Immature natural killer cell (primary cell): ENCODE results near the gene CBX1. TPM values are rescaled to one million over a fixed set of nuclear protein-coding genes. Genes with fewer than 3 reads are reported as not detected.

Experiments
- DNase-seq, 3 donors: peaks; one replicate each; pipeline ENCODE4 v3.0.0; 2022; ENCODE audit warnings: mixed read lengths in 1 of 3
- H3K27ac Mint-ChIP-seq, 6 donors: one replicate each; pipeline ENCODE4 v1.8.0; 2020; ENCODE audit warnings: mixed read lengths in 6 of 6, mild to moderate bottlenecking in 5 of 6, inconsistent platforms in 4 of 6, moderate library complexity in 3 of 6
- H3K27me3 Mint-ChIP-seq, 3 donors: one replicate each; pipeline ENCODE4 v1.8.0; 2020 to 2021; ENCODE audit warnings: low read depth in 3 of 3, mild to moderate bottlenecking in 3 of 3, mixed read lengths in 3 of 3, moderate library complexity in 3 of 3, inconsistent platforms in 1 of 3
- H3K36me3 Mint-ChIP-seq, 3 donors: one replicate each; pipeline ENCODE4 v1.8.0; 2020; ENCODE audit warnings: mixed read lengths in 3 of 3, inconsistent platforms in 2 of 3, mild to moderate bottlenecking in 2 of 3
- H3K4me1 Mint-ChIP-seq, 2 donors: one replicate each; pipeline ENCODE4 v1.8.0; 2020; ENCODE audit warnings: inconsistent platforms in 2 of 2, mild to moderate bottlenecking in 2 of 2, mixed read lengths in 2 of 2, moderate library complexity in 1 of 2
- H3K4me3 Mint-ChIP-seq, 5 donors: one replicate each; pipeline ENCODE4 v1.8.0; 2020; ENCODE audit warnings: mild to moderate bottlenecking in 5 of 5, mixed read lengths in 5 of 5, inconsistent platforms in 3 of 5, moderate library complexity in 3 of 5
- H3K9me3 Mint-ChIP-seq, 6 donors: one replicate each; pipeline ENCODE4 v1.8.0; 2020; ENCODE audit warnings: mild to moderate bottlenecking in 6 of 6, mixed read lengths in 6 of 6, inconsistent platforms in 4 of 6, moderate library complexity in 3 of 6
- polyA plus RNA-seq, 3 donors: library from polyadenylated mRNA; unstranded; fragments of 300-500 nt; fragmentation: Illumina TruSeq; gene quantifications; one replicate each; pipeline ENCODE4 v1.2.3, GENCODE V29; 2021

The CBX1 gene
- 10 to 100 TPM; 19.3 to 30.0 (median 27.0) TPM for polyA plus RNA-seq

DNA sequence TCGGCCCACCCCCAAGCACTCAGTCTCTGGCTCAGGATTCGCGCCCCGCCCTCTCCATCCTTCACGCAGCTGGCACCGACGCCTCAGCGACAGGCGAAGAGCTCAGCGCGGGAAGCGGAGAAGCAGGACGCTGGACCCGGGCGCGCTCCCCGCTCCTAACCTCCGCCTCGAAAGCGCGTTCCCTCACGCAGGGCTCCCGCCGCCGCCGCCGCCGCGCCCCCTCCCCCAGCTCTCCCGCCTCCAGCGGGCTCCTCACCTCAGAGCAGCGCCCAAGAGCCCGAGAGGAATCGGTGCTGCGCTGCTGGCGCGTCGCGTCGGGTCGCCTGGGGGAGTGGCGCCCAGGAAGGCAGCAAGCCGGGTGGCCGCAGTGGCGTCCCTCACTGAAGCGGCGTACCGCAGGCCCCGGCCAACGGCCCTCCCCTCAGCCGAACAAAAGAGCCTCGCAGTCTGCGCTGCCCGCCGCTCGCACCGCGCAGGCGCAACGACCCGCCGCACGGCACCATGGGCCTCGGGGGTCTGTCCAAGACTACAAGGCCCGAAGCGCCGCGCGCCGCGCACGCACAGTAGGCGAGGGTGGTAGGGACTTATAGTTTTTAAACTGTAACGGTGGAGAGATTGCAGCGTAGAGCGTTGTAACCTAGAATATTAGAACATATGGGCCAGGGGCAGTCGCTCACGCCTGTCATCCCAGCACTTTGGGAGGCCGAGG, at the start of gene CBX1:
Gene CBX1 (minus strand): TSS at position 467 of the 709 bp plus-strand sequence. CDS start 24,474 bp downstream, outside the sequence.
- Mint-ChIP-seq H3K27me3 (peaks cover 7 to 20% (median 8%) of the 10 kb centered on the region in 3 donors), H3K4me3 (peak within 1 kb of the TSS; percentile 88 to 91 (median 89)), H3K36me3 (no peaks in the 10 kb centered on the region), H3K27ac (peak within 1 kb of the TSS; percentile 31 to 86 (median 80)), H3K4me1 (peaks cover 43 to 53% of the 10 kb centered on the region in 2 donors), H3K9me3 (peaks cover 0 to 4% (median 0%) of the 10 kb centered on the region in 6 donors)
- DNase-seq: peak; percentile 91 to 92 (median 91)

DNA sequence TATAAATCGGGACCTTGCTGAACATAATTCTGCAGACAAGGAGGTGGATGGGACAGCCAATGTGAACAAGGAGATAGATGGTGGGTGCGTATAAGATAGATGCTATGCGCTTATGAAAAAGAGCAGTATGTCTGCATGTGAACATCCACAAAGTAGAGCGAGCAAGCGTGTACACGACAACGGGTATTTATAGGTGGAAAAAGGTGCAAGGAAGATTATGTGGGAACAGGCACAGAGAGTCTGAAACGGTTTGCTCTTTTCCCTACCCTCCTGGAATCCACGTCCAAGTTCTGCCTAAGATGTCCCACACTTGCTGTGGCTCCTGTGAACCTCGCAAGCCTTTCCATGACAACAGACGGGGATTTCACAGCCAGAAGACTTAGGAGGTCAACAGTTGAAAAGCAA, 49.3 kb upstream of the CBX1 start:
- Mint-ChIP-seq H3K36me3 (peaks cover 10 to 34% (median 15%) of the 10 kb centered on the region in 3 donors), H3K4me1 (peaks cover 0 to 3% of the 10 kb centered on the region in 2 donors), H3K27me3 (peaks cover 0 to 8% (median 2%) of the 10 kb centered on the region in 3 donors), H3K9me3 (no peaks in the 10 kb centered on the region), H3K27ac (no peak overlapping the region), H3K4me3 (no peak overlapping the region)
- DNase-seq: no peak

DNA sequence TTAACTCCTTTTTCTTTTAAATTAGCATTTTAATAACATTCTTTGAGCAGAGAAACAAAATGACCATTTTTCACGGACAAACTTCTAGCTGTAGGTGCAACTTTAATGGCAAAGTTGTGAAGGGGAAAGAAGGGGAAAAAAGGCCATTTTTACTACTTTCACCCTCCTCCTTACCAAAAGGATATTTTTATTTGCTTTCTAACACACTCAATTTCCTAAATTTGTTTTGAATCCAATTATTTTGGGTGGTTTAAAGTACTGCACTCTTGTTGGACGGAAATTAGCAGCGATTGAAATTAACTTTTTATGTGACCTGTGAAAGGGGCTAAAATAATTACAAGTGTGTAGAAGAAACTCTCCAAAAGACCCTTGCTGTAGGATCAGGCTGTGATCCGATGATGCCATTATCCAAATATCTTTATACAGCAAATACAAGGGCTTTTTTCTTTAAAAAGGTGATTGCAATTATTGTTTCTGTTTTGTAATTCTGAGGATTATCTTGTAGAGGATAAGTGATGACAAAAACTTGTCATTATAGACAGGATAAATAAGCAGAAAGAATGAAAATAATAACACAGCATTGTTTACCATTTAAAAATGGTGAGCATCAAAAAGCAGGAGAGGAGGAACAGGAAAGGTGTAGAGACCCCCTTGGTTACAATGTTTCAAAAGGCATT, 48.6 kb upstream of the CBX1 start:
- Mint-ChIP-seq H3K9me3 (no peaks in the 10 kb centered on the region), H3K36me3 (peaks cover 10 to 39% (median 15%) of the 10 kb centered on the region in 3 donors), H3K4me1 (peaks cover 0 to 3% of the 10 kb centered on the region in 2 donors), H3K27ac (no peak overlapping the region), H3K27me3 (peaks cover 0 to 8% (median 5%) of the 10 kb centered on the region in 3 donors), H3K4me3 (no peak overlapping the region)
- no peak for DNase-seq

DNA sequence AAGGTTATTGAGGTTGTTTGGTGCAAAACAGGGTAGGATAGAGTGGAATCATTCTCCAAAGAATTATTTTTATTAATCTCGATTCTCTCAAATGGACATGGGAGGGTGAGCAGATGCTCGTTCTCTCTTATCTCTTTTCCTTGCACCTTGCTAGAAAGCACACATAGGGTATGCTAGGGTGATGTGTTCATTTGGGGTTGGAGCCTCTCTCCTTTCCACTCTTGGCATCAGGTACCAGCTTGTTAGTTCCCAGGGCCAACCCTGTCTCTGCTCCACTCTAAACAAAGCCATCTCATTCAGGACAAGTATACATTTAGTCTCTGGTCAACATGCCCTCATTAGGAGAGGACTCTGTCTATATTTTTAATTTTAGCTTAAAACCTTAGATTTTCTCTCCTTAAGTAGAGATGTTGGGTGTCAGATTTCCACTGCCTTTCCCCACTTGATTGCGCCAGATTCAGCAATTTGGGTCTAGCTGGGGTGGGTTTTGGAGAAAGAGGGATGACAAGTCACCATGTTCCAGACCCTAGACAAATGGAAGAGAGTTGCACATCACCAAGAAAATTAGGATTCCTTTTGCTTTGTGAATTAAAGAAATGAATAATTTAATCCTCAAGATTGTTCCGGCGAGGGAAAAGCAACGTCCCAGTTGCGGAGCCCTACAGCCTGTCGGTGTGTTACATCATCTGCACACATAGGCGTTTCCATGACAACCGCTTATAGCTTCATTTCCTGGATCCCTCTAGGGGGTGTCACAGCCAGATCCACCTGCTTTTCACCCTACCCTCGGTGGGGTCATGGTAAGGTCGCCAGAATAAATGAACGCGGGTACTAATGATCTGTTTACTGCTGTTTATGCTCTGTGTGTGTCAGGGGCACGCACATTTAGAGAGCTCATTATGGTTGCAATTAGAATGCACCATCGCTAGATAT, 47.8 kb upstream of the CBX1 start:
- Mint-ChIP-seq H3K36me3 (peaks cover 10 to 38% (median 15%) of the 10 kb centered on the region in 3 donors), H3K27ac (peak overlapping the region in 2 of 6 donors; percentile 7 to 48), H3K4me1 (peaks cover 0 to 3% of the 10 kb centered on the region in 2 donors), H3K4me3 (no peak overlapping the region), H3K27me3 (peaks cover 0 to 10% (median 6%) of the 10 kb centered on the region in 3 donors), H3K9me3 (no peaks in the 10 kb centered on the region)
- no peak for DNase-seq

DNA sequence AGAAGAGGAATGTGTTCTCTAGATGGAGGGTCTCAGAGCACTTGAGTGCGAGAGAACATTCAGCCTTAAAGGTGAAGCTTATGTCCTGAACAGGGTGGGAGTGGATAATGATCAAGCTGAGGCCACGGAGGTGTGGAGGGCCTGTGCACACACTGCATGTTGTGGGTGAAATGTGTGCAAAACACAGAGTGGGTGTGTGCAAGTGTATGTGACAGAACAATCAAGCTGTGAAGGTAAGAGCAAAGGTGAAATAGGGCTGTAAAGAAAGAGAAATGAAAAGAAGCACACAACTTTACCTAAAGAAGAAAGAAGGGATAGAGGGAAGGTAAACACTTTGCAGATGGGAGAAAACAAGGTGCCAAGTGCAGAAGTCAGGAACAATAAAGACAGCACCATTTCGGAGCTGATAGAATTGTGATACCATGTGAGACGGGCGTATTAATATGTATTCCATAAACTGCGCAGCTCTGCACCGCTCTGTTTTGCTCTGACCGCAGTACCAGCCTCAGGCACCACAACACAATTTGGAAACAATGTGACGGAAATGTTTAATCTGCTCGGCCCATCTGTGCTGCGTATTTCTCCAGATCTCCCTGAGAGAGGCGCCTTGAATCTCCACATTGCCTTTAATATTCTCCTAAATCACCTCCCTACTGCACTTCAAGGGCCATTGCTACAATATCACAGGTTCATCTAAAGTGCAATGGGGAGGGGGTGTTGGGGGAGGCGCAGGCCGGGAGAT, 46.9 kb upstream of the CBX1 start:
- H3K36me3 Mint-ChIP-seq: peaks cover 10 to 34% (median 15%) of the 10 kb centered on the region in 3 donors
- H3K4me1 Mint-ChIP-seq: peaks cover 0 to 5% of the 10 kb centered on the region in 2 donors
- DNase-seq: no peak
- H3K4me3 Mint-ChIP-seq: no peak overlapping the region
- peak overlapping the region in 2 of 6 donors; percentile 48 to 77 for H3K27ac Mint-ChIP-seq
- H3K27me3 Mint-ChIP-seq: peaks cover 0 to 12% (median 6%) of the 10 kb centered on the region in 3 donors
- no peaks in the 10 kb centered on the region for H3K9me3 Mint-ChIP-seq

DNA sequence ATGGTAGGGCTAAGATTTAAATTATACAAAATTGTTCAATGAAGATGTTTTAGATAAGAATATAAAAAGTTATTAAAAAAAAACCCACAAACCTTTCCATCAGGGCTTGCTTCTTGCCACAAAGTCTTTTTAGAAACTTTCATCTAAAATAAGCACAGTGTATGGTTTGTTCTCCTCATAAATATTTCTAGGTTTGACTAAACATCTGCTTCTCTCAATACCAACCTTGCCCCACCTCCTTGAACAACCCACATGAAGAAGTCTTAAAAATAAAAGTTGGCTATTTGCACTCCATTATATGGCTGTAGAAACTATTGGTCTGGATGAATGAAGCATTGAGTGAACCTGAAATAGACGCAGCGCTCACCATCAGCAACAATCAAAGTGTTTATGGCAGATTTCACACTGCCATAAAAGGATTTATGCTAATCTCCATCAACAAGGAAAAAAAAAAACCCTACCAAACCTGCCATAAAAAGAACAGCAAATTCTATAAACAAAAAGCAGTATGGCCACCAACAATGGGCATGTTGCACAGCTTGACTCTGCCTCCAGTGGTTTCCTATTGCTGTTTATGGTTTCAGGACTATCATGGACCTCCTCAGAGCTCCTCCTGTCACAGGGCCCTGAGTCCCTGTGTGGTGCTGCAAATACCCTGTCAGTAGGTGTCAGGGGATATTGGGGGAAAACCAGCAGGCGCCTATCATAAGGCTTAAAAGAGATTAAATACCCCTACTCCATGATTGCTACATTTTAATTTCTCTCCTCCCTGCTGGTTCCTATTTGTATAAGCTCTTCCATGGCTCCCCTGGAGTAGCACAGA, 43.9 kb upstream of the CBX1 start:
- H3K36me3 Mint-ChIP-seq: peaks cover 10 to 37% (median 16%) of the 10 kb centered on the region in 3 donors
- peaks cover 0 to 18% (median 18%) of the 10 kb centered on the region in 3 donors for H3K27me3 Mint-ChIP-seq
- H3K4me3 Mint-ChIP-seq: no peak overlapping the region
- no peak for DNase-seq
- H3K9me3 Mint-ChIP-seq: no peaks in the 10 kb centered on the region
- H3K4me1 Mint-ChIP-seq: peaks cover 7 to 11% of the 10 kb centered on the region in 2 donors
- H3K27ac Mint-ChIP-seq: peak overlapping the region in 3 of 6 donors; percentile 6 to 69 (median 42)

DNA sequence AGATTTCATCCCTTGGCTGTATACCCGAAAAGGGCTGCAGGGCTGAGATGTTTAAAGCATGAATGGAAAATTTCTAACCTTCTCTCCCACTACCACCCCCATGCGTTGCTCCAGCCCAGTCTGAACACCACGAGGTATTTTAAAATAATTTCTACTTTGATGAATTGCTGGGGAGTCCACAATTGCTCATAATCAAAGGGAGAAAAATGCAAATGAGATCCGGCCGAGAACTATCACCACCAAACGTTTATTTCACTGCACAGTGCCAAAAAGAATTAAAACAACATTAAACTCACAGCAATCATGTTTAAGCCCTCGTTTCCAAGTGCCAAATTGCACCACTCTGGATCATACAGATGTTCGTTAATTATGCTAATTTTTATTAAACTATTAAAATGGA, 43.0 kb upstream of the CBX1 start:
- H3K27ac Mint-ChIP-seq: peak overlapping the region in 2 of 6 donors; percentile 11 to 21
- H3K9me3 Mint-ChIP-seq: no peaks in the 10 kb centered on the region
- H3K27me3 Mint-ChIP-seq: peaks cover 3 to 23% (median 19%) of the 10 kb centered on the region in 3 donors
- no peak for DNase-seq
- H3K4me3 Mint-ChIP-seq: no peak overlapping the region
- H3K36me3 Mint-ChIP-seq: peaks cover 16 to 42% (median 23%) of the 10 kb centered on the region in 3 donors
- peaks cover 10 to 18% of the 10 kb centered on the region in 2 donors for H3K4me1 Mint-ChIP-seq

DNA sequence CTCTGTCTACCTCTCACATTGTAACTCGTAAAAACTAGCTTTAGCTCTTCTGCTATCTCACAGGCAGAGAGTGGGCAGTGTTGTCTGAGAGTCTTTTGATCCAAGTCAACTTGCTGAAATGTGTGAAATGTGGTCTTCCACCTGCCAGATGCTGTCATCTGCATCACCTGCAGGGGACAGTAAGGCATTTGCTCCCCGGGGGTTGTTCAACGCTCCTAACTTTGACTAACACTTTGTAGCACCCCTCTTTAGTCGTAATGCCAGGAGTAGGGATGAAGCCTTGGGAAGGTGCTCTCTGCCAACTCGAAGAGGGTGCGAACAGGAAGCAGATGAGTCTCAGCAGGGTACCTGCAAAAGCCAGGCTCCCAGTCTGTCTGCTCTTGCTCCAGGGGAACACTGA, 42.4 kb upstream of the CBX1 start:
- H3K27me3 Mint-ChIP-seq: peaks cover 4 to 23% (median 19%) of the 10 kb centered on the region in 3 donors
- no peak overlapping the region for H3K4me3 Mint-ChIP-seq
- H3K4me1 Mint-ChIP-seq: peaks cover 10 to 18% of the 10 kb centered on the region in 2 donors
- peak overlapping the region in 2 of 6 donors; percentile 53 to 70 for H3K27ac Mint-ChIP-seq
- peaks cover 16 to 42% (median 23%) of the 10 kb centered on the region in 3 donors for H3K36me3 Mint-ChIP-seq
- DNase-seq: no peak
- H3K9me3 Mint-ChIP-seq: no peaks in the 10 kb centered on the region

DNA sequence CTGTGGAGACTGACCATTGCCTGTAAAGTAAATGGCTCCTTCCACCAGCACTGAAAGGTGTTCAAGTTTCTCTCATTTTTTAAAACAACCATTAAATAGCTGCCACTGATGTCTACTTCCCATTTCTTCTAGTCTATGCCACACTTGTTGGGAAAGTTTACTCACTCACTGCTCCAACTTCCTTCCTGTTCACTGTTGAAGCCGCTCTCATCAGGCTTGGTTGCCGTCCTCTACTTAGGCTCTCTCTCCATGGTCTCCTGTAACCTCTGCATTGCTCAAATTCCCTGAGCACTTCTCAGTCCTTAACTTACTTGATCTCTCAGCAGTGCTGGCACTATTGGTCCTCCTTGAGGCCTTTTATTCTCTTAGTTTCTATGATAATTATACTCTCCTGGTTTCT, 38.7 kb upstream of the CBX1 start:
- Mint-ChIP-seq H3K27me3 (peaks cover 4 to 19% (median 18%) of the 10 kb centered on the region in 3 donors), H3K4me3 (no peak overlapping the region), H3K4me1 (peaks cover 7 to 18% of the 10 kb centered on the region in 2 donors), H3K27ac (peak overlapping the region in 5 of 6 donors; percentile 7 to 77 (median 66)), H3K36me3 (peaks cover 13 to 42% (median 15%) of the 10 kb centered on the region in 3 donors), H3K9me3 (no peaks in the 10 kb centered on the region)
- DNase-seq: no peak

DNA sequence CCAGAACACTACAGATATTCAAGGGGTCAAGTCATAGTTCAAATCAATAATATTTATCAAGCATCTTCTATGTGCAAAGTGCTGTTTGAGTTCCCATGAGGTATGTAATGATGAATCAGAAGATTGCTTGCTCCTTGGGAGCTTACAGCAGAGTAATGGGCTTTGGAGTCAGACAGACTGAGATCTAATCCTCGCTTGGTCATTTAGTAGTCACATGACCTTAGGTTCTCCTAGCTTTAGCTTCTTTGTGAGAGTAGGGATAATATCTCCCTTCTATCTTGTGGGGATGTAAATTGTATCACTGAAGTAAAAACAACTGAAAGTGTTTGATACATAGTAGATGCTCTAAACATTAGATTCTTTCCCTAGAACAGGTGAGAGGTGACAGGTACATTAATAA, 36.4 kb upstream of the CBX1 start:
- H3K27ac Mint-ChIP-seq: peak overlapping the region in 5 of 6 donors; percentile 10 to 71 (median 50)
- H3K9me3 Mint-ChIP-seq: no peaks in the 10 kb centered on the region
- peaks cover 5 to 18% of the 10 kb centered on the region in 2 donors for H3K4me1 Mint-ChIP-seq
- no peak overlapping the region for H3K4me3 Mint-ChIP-seq
- H3K36me3 Mint-ChIP-seq: peaks cover 13 to 39% (median 15%) of the 10 kb centered on the region in 3 donors
- H3K27me3 Mint-ChIP-seq: peaks cover 4 to 17% (median 17%) of the 10 kb centered on the region in 3 donors
- DNase-seq: no peak

DNA sequence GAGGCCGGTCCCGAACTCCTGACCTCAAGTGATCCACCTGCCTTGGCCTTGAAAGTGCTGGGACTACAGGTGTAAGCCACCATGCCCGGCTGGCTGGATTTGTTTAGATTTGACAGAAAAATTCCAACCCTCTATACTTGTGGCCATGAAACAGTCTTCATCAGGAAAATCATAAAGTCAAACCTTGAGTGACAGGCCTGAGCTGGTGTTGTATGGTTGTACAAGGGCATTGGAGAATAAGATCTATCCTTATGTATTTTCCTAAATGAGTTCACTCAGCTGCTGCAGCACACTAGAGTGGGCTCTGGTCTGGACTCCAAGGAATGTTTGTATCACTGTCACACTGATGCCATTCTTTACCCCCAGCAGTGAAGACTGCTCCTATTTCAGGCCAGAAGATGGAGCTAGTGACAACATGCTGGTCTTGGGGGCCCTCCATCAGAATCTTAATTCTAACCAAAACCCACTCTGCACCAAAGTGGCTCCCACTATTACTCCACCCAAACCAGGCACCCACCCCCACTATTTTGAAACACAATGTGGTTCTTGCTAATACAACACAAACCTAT, 33.7 kb upstream of the CBX1 start:
- H3K27me3 Mint-ChIP-seq: peaks cover 9 to 20% (median 10%) of the 10 kb centered on the region in 3 donors
- H3K36me3 Mint-ChIP-seq: peaks cover 5 to 29% (median 8%) of the 10 kb centered on the region in 3 donors
- no peak for DNase-seq
- no peak overlapping the region for H3K4me3 Mint-ChIP-seq
- H3K27ac Mint-ChIP-seq: peak overlapping the region in 3 of 6 donors; percentile 6 to 39 (median 28)
- H3K9me3 Mint-ChIP-seq: no peaks in the 10 kb centered on the region
- peaks cover 3 to 5% of the 10 kb centered on the region in 2 donors for H3K4me1 Mint-ChIP-seq

DNA sequence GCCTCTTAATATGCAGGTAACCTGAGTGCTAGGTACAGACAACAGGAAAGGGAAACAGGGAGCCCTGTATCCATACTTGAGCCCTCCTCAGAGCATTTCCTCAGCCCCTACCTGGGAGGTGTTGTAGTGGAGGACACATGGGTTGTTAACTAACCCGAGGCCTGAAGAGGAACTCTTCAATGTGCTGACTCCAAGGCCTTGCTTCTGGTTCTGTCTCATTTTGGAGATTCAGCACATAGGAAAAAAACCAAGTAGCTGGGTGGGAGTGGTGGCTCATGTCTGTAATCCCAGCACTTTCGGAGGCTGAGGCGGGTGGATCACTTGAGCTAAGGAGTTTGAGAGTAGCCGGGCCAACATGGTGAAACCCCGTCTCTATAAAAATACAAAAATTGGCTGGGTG, 31.1 kb upstream of the CBX1 start:
- H3K27ac Mint-ChIP-seq: peak overlapping the region in 1 of 6 donors; percentile 69
- DNase-seq: no peak
- H3K4me3 Mint-ChIP-seq: no peak overlapping the region
- H3K36me3 Mint-ChIP-seq: peaks cover 0 to 20% (median 0%) of the 10 kb centered on the region in 3 donors
- no peaks in the 10 kb centered on the region for H3K4me1 Mint-ChIP-seq
- H3K27me3 Mint-ChIP-seq: peaks cover 7 to 15% (median 8%) of the 10 kb centered on the region in 3 donors
- no peaks in the 10 kb centered on the region for H3K9me3 Mint-ChIP-seq
